ENCODE results near the gene LRWD1. TPM values are rescaled to one million over a fixed set of nuclear protein-coding genes. Genes with fewer than 3 reads are reported as not detected.

Gene LRWD1
- total and polyA plus RNA-seq, 2 of the 4 experiments (the other 2 are of a cell fraction): 20.3 to 27.2 TPM

- Histone ChIP-seq H2BK5ac (ENCODE audit: low read depth, low read length, poor library complexity, severe bottlenecking) (no peak overlapping the region), H3K56ac (ENCODE audit: extremely low read depth, insufficient read depth, low read length) (no peak overlapping the region), H3K23ac (ENCODE audit: low read depth, low read length) (no peak overlapping the region), H3K79me1 (ENCODE audit: low read depth in 1 of 2, low read length in 2 of 2) (peaks cover 21 to 47% of the 10 kb centered on the region in 2 experiments), H4K91ac (ENCODE audit: insufficient read depth, low read depth, low read length) (no peak overlapping the region), H3K9ac (ENCODE audit: low read depth, low read length) (no peak overlapping the region), H2BK120ac (ENCODE audit: low read depth, low read length) (no peak overlapping the region), H3K4me2 (ENCODE audit: low read depth, low read length) (no peak overlapping the region), H4K8ac (ENCODE audit: low read depth in 2 of 2, low read length in 2 of 2) (no peak overlapping the region), H2AK9ac (replicated peaks; ENCODE audit: low read depth, low read length, poor library complexity) (no peak overlapping the region), H3K27ac (ENCODE audit: insufficient read depth, low read length) (no peak overlapping the region), H2AFZ (replicated peaks; ENCODE audit: low read length, poor library complexity) (no peak overlapping the region), H4K20me1 (ENCODE audit: insufficient read depth, low read length) (peaks cover 11% of the 10 kb centered on the region), H3K27me3 (ENCODE audit: control insufficient read depth, insufficient read depth, low read length) (no peaks in the 10 kb centered on the region), H2AK5ac (ENCODE audit: low read depth, low read length) (0 out of 2 replicates have a peak overlapping the region, but pooled peaks have one; percentile 47), H3K9me1 (ENCODE audit: insufficient read depth, low read length) (peaks cover 14% of the 10 kb centered on the region), H2BK15ac (ENCODE audit: low read depth, low read length) (no peak overlapping the region), H3K9me3 (ENCODE audit: control insufficient read depth, insufficient read depth, low read length) (no peaks in the 10 kb centered on the region), H2BK20ac (ENCODE audit: low read depth, low read length) (no peak overlapping the region), H3K4me1 (ENCODE audit: control insufficient read depth, insufficient read depth, low read length) (peaks cover 6% of the 10 kb centered on the region), H3K14ac (replicated peaks; ENCODE audit: low read depth, low read length) (no peak overlapping the region), H3K18ac (ENCODE audit: low read depth, low read length) (no peak overlapping the region), H3K36me3 (ENCODE audit: control insufficient read depth, insufficient read depth, low read length) (peaks cover 30% of the 10 kb centered on the region), H4K5ac (ENCODE audit: low read depth, low read length) (no peak overlapping the region), H3K4ac (ENCODE audit: low read depth, low read length) (no peak overlapping the region), H3K4me3 (ENCODE audit: insufficient read depth, low read depth, low read length) (no peak overlapping the region)
- in situ Hi-C loops (cut with MboI; ENCODE audit: low sequenced_read_pairs): no loop called here
- ATAC-seq (ENCODE audit: low read depth): no peak
- DNase-seq: no peak
- TF ChIP-seq MAFK (IDR thresholded peaks at IDR 0.05; ENCODE audit: low read depth, low read length): no peak
- TF ChIP-seq, protein P1, sequence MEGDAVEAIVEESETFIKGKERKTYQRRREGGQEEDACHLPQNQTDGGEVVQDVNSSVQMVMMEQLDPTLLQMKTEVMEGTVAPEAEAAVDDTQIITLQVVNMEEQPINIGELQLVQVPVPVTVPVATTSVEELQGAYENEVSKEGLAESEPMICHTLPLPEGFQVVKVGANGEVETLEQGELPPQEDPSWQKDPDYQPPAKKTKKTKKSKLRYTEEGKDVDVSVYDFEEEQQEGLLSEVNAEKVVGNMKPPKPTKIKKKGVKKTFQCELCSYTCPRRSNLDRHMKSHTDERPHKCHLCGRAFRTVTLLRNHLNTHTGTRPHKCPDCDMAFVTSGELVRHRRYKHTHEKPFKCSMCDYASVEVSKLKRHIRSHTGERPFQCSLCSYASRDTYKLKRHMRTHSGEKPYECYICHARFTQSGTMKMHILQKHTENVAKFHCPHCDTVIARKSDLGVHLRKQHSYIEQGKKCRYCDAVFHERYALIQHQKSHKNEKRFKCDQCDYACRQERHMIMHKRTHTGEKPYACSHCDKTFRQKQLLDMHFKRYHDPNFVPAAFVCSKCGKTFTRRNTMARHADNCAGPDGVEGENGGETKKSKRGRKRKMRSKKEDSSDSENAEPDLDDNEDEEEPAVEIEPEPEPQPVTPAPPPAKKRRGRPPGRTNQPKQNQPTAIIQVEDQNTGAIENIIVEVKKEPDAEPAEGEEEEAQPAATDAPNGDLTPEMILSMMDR (conservative IDR thresholded peaks at IDR 0.05; ENCODE audit: low read depth, low read length): no peak
- no peak for TF ChIP-seq RCOR1 (IDR thresholded peaks at IDR 0.05; ENCODE audit: insufficient replicate concordance, low read length)
- TF ChIP-seq NFE2L2 (IDR thresholded peaks at IDR 0.05; ENCODE audit: low read depth, low read length): no peak
- TF ChIP-seq SMC3 (IDR thresholded peaks at IDR 0.05; ENCODE audit: low read depth, low read length): no peak
- no peak for TF ChIP-seq RFX5 (IDR thresholded peaks at IDR 0.05; ENCODE audit: low read depth, low read length)
- POLR2A ChIA-PET (ENCODE audit: unreplicated experiment): no interaction called here
- CTCF ChIA-PET: interaction anchor here (0.6 to 1.3 kb wide), 4 partner anchors 10 to 1626 kb away, joined by 3 to 7 read pairs (median 5); no protein-coding TSS in a partner anchor
- BruUV-seq (replicated peaks): no TSS peak
- dilution Hi-C loops (cut with HindIII; ENCODE audit: low sequenced_read_pairs, unreplicated experiment): no loop called here
- intact Hi-C loops (cut with micrococcal nuclease): no loop called here
- 100% methylated on average over 6 of the region's 24 CpGs; no CpG with 5 or more reads in 1 of the 2 experiments for WGBS, 2 experiments (ENCODE audit: extremely low coverage in 2 of 2, insufficient read length in 1 of 2)
Observed at GRCh38 chr7:102467581-102468477, 3.0 kb downstream of the LRWD1 start.

Measured in IMR-90 (cell line).